Progenitor cell of endocrine pancreas (in vitro differentiated cells): ENCODE measurements around the gene NR3C1. TPM values are rescaled to one million over a fixed set of nuclear protein-coding genes. Genes with fewer than 3 reads are reported as not detected.

Source experiments
- DNase-seq: peaks from one replicate; pipeline ENCODE4 v3.0.0; 2021; ENCODE audit warnings: low spot score; ENCODE audit not compliant: unreplicated experiment
- H3K27ac Mint-ChIP-seq: 2 replicates; pipeline ENCODE4 v1.8.0; 2021; ENCODE audit warnings: mild to moderate bottlenecking, moderate library complexity, mixed read lengths
- H3K27me3 Mint-ChIP-seq: 2 replicates; pipeline ENCODE4 v1.8.0; 2021; ENCODE audit warnings: mixed read lengths
- H3K36me3 Mint-ChIP-seq: 2 replicates; pipeline ENCODE4 v1.8.0; 2022; ENCODE audit warnings: mixed read lengths; ENCODE audit not compliant: insufficient read depth
- H3K4me1 Mint-ChIP-seq: 2 replicates; pipeline ENCODE4 v1.8.0; 2021; ENCODE audit warnings: low read depth, mixed read lengths
- H3K4me3 Mint-ChIP-seq: 2 replicates; pipeline ENCODE4 v1.8.0; 2021; ENCODE audit warnings: low read depth, mild to moderate bottlenecking, moderate library complexity, mixed read lengths
- H3K9me3 Mint-ChIP-seq: 2 replicates; pipeline ENCODE4 v1.8.0; 2021; ENCODE audit warnings: low read depth, mixed read lengths
- total RNA-seq: library from RNA; stranded (reverse); gene quantifications from 2 replicates; pipeline ENCODE4 v1.2.1, GENCODE V29; 2021
- TF ChIP-seq, protein P1 (sequence below): fragments of 200-600 bp; sonication (generic); IDR thresholded peaks from one replicate; pipeline ENCODE4 v1.5.0; 2021; ENCODE audit warnings: antibody characterized with exemption, mild to moderate bottlenecking; ENCODE audit not compliant: unreplicated experiment

NR3C1 gene
- total RNA-seq, 1 donor from 2014 or later = 6.7 TPM

GRCh38 chr5:143263272-143263810, 140.1 kb downstream of the NR3C1 start:
- TF ChIP-seq, protein P1, sequence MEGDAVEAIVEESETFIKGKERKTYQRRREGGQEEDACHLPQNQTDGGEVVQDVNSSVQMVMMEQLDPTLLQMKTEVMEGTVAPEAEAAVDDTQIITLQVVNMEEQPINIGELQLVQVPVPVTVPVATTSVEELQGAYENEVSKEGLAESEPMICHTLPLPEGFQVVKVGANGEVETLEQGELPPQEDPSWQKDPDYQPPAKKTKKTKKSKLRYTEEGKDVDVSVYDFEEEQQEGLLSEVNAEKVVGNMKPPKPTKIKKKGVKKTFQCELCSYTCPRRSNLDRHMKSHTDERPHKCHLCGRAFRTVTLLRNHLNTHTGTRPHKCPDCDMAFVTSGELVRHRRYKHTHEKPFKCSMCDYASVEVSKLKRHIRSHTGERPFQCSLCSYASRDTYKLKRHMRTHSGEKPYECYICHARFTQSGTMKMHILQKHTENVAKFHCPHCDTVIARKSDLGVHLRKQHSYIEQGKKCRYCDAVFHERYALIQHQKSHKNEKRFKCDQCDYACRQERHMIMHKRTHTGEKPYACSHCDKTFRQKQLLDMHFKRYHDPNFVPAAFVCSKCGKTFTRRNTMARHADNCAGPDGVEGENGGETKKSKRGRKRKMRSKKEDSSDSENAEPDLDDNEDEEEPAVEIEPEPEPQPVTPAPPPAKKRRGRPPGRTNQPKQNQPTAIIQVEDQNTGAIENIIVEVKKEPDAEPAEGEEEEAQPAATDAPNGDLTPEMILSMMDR = no peak
- peaks cover 7% of the 10 kb centered on the region for H3K4me1 Mint-ChIP-seq
- peaks cover 26% of the 10 kb centered on the region for H3K9me3 Mint-ChIP-seq
- no peak for DNase-seq
- peaks cover 4% of the 10 kb centered on the region for H3K36me3 Mint-ChIP-seq
- peak overlapping the region; percentile 38 for H3K27ac Mint-ChIP-seq
- H3K27me3 Mint-ChIP-seq = no peaks in the 10 kb centered on the region
- no peak overlapping the region for H3K4me3 Mint-ChIP-seq

GRCh38 chr5:143262393-143263174, 140.9 kb downstream of the NR3C1 start:
- Mint-ChIP-seq H3K27me3 (no peaks in the 10 kb centered on the region), H3K36me3 (peaks cover 1% of the 10 kb centered on the region), H3K4me1 (peaks cover 7% of the 10 kb centered on the region), H3K4me3 (no peak overlapping the region), H3K27ac (no peak overlapping the region), H3K9me3 (peaks cover 21% of the 10 kb centered on the region)
- DNase-seq = no peak
- TF ChIP-seq, protein P1 = no peak

GRCh38 chr5:143261748-143262392, 141.6 kb downstream of the NR3C1 start:
- H3K27ac Mint-ChIP-seq = no peak overlapping the region
- H3K27me3 Mint-ChIP-seq = no peaks in the 10 kb centered on the region
- H3K9me3 Mint-ChIP-seq = peaks cover 16% of the 10 kb centered on the region
- H3K36me3 Mint-ChIP-seq = peaks cover 1% of the 10 kb centered on the region
- TF ChIP-seq, protein P1 = no peak
- no peak overlapping the region for H3K4me3 Mint-ChIP-seq
- H3K4me1 Mint-ChIP-seq = peaks cover 7% of the 10 kb centered on the region
- no peak for DNase-seq

GRCh38 chr5:143259254-143259605, 144.3 kb downstream of the NR3C1 start:
- H3K4me3 Mint-ChIP-seq = no peak overlapping the region
- H3K36me3 Mint-ChIP-seq = no peaks in the 10 kb centered on the region
- DNase-seq = no peak
- H3K9me3 Mint-ChIP-seq = no peaks in the 10 kb centered on the region
- TF ChIP-seq, protein P1 = no peak
- H3K4me1 Mint-ChIP-seq = peaks cover 7% of the 10 kb centered on the region
- no peaks in the 10 kb centered on the region for H3K27me3 Mint-ChIP-seq
- H3K27ac Mint-ChIP-seq = no peak overlapping the region

DNA sequence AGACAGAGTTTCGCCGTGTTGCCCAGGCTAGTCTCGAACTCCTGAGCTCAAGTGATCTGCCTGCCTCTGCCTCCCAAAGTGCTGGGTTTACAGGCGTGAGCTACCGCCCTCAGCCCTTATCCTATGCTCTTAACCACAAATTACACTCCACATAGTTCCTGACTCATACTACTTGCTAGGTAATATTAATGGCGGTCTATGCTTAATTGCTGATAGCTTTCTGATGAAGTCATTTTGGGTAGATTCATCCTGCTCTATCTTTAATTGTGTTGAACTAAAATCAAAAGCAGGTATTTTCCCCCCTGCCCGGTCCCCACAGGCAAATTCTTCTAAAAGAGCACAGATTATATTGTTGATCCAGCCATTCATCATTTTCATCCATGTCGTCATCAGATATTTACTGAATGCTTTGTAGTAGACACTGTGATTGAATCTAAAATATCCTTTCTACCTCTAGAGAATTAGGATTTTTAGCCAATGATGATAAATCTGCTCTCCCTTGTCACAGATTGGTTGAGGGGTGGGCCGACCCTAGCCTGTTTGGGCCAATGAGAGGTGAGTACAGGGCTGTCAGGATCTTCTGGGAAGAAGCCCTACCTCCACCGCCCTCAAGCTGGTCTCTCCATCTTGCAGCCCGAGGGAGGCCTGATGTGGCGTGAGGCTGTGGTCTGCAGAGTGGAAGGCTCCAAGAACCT, 144.8 kb downstream of the NR3C1 start:
- H3K4me1 Mint-ChIP-seq = peaks cover 2% of the 10 kb centered on the region
- H3K9me3 Mint-ChIP-seq = no peaks in the 10 kb centered on the region
- no peaks in the 10 kb centered on the region for H3K27me3 Mint-ChIP-seq
- TF ChIP-seq, protein P1 = no peak
- no peak overlapping the region for H3K4me3 Mint-ChIP-seq
- no peaks in the 10 kb centered on the region for H3K36me3 Mint-ChIP-seq
- peak overlapping the region; percentile 77 for H3K27ac Mint-ChIP-seq
- no peak for DNase-seq
